DND-41 (cell line): ENCODE data around the gene CFHR2.
A peak's percentile ranks its signal among the peaks of the same experiment; 100 is the strongest.
"Not testable (repeated sequence)": the region's sequence is repeated elsewhere in the genome, so short reads cannot be mapped to it uniquely, and the experiment has no call there.

Experiments used
- ATAC-seq: fragments of 200-7000 bp; cut with Tn5 transposase; 3 replicates; pipeline ENCODE4 v1.9.1; 2021; ENCODE audit warnings: low read depth; ENCODE audit not compliant: insufficient read depth
- DNase-seq: peaks from one replicate; pipeline ENCODE4 v3.0.0-alpha.2; 2020
- H2AFZ ChIP-seq: 2 replicates; pipeline ENCODE4 v1.6.0; 2012; ENCODE audit warnings: low read depth, low read length
- H3K27ac ChIP-seq: 2 replicates; pipeline ENCODE4 v1.5.1; 2012; ENCODE audit warnings: low read length, inconsistent platforms
- H3K27me3 ChIP-seq: fragments of 200-600 bp; sonication (generic); 2 replicates; pipeline ENCODE4 v1.6.0; 2012; ENCODE audit warnings: low read length, mild to moderate bottlenecking, inconsistent platforms; ENCODE audit not compliant: insufficient read depth, poor library complexity
- H3K36me3 ChIP-seq: 2 replicates; pipeline ENCODE4 v1.5.1; 2012; ENCODE audit warnings: low read length, inconsistent platforms; ENCODE audit not compliant: insufficient read depth
- H3K4me1 ChIP-seq: 2 replicates; pipeline ENCODE4 v1.5.1; 2012; ENCODE audit warnings: mild to moderate bottlenecking, low read length; ENCODE audit not compliant: insufficient read depth
- H3K4me2 ChIP-seq: 2 replicates; pipeline ENCODE4 v1.6.0; 2012; ENCODE audit warnings: mild to moderate bottlenecking, moderate library complexity, low read length, inconsistent platforms; ENCODE audit not compliant: insufficient read depth
- H3K4me3 ChIP-seq, 2 experiments: fragments of 200-600 bp in 1 of 2; shearing (Covaris generic) in 1 of 2; 2 replicates each; pipeline ENCODE4 v1.5.1; 2012 to 2016; ENCODE audit warnings: inconsistent platforms in 2 of 2, low read length in 2 of 2, mild to moderate bottlenecking in 2 of 2, low read depth in 1 of 2, moderate library complexity in 1 of 2
- H3K79me2 ChIP-seq: 2 replicates; pipeline ENCODE4 v1.6.0; 2012; ENCODE audit warnings: low read length, inconsistent platforms; ENCODE audit not compliant: insufficient read depth
- H3K9ac ChIP-seq: 2 replicates; pipeline ENCODE4 v1.6.0; 2012; ENCODE audit warnings: low read depth, mild to moderate bottlenecking, inconsistent platforms, low read length, moderate library complexity
- H3K9me3 ChIP-seq: 2 replicates; pipeline ENCODE4 v1.5.1; 2012; ENCODE audit warnings: low read length, moderate library complexity, mild to moderate bottlenecking, inconsistent platforms; ENCODE audit not compliant: insufficient read depth, severe bottlenecking
- H4K20me1 ChIP-seq: 2 replicates; pipeline ENCODE4 v1.6.0; 2012; ENCODE audit warnings: low read length; ENCODE audit not compliant: insufficient read depth
- CTCF ChIP-seq: IDR thresholded peaks from 2 replicates; pipeline ENCODE4 v1.5.1; 2012; ENCODE audit warnings: borderline replicate concordance, low read length, moderate library complexity, mild to moderate bottlenecking; ENCODE audit not compliant: poor library complexity, severe bottlenecking; ENCODE audit errors: extremely low read depth
- EZH2 ChIP-seq: IDR thresholded peaks from 3 replicates; pipeline ENCODE4 v1.6.1; 2012; ENCODE audit warnings: borderline replicate concordance, low read depth, mild to moderate bottlenecking, moderate library complexity, low read length, inconsistent platforms; ENCODE audit not compliant: severe bottlenecking

Gene CFHR2

GRCh38 chr1:196943568-196943967 lies at the start of gene CFHR2:
Gene CFHR2 (plus strand): TSS chr1:196943738. CDS start chr1:196943881, 143 bp downstream.
- not testable (repeated sequence) for H3K9ac ChIP-seq, H3K36me3 ChIP-seq, H3K79me2 ChIP-seq, H3K27me3 ChIP-seq, H4K20me1 ChIP-seq, DNase-seq, H3K4me3 ChIP-seq, H3K9me3 ChIP-seq, H2AFZ ChIP-seq, H3K4me1 ChIP-seq, ATAC-seq, H3K27ac ChIP-seq, H3K4me2 ChIP-seq

- no peak for DNase-seq
- no peak for ATAC-seq
- no peak overlapping the region for H2AFZ ChIP-seq
These were observed 47.2 kb upstream of the CFHR2 start for GRCh38 chr1:196896355-196896754.

GRCh38 chr1:196897158-196897828 lies 46.2 kb upstream of the CFHR2 start:
- TF ChIP-seq EZH2 (no peak), CTCF (no peak)
- DNase-seq = no peak

More at GRCh38 chr1:196896355-196896754, 47.2 kb upstream of the CFHR2 start:
- Histone ChIP-seq H3K4me2 (no peak overlapping the region), H3K27ac (no peak overlapping the region), H3K27me3 (no peaks in the 10 kb centered on the region), H3K4me3 (no peak overlapping the region), H3K79me2 (no peaks in the 10 kb centered on the region), H3K9me3 (no peaks in the 10 kb centered on the region), H4K20me1 (no peaks in the 10 kb centered on the region), H3K4me1 (no peaks in the 10 kb centered on the region), H3K9ac (no peak overlapping the region), H3K36me3 (no peaks in the 10 kb centered on the region)
- TF ChIP-seq CTCF = no peak
- TF ChIP-seq EZH2 = no peak

GRCh38 chr1:196902344-196902743 lies 41.2 kb upstream of the CFHR2 start:
- H4K20me1 ChIP-seq = no peaks in the 10 kb centered on the region
- no peaks in the 10 kb centered on the region for H3K36me3 ChIP-seq
- ATAC-seq = 0 out of 3 replicates have a peak, but pooled peaks have one; percentile 37
- H3K79me2 ChIP-seq = no peaks in the 10 kb centered on the region
- H3K9me3 ChIP-seq = no peaks in the 10 kb centered on the region
- no peak overlapping the region for H3K4me2 ChIP-seq
- no peaks in the 10 kb centered on the region for H3K4me1 ChIP-seq
- no peak overlapping the region for H3K4me3 ChIP-seq
- no peak for TF ChIP-seq CTCF
- TF ChIP-seq EZH2 = no peak
- no peak overlapping the region for H3K27ac ChIP-seq
- H3K9ac ChIP-seq = no peak overlapping the region
- H2AFZ ChIP-seq = no peak overlapping the region
- no peak for DNase-seq
- H3K27me3 ChIP-seq = no peaks in the 10 kb centered on the region

More at GRCh38 chr1:196897158-196897828, 46.2 kb upstream of the CFHR2 start:
- Histone ChIP-seq H3K9me3 (no peaks in the 10 kb centered on the region), H3K4me2 (no peak overlapping the region), H3K36me3 (no peaks in the 10 kb centered on the region), H2AFZ (no peak overlapping the region), H3K4me3 (no peak overlapping the region), H4K20me1 (no peaks in the 10 kb centered on the region), H3K27me3 (no peaks in the 10 kb centered on the region), H3K79me2 (no peaks in the 10 kb centered on the region), H3K4me1 (no peaks in the 10 kb centered on the region), H3K27ac (no peak overlapping the region), H3K9ac (no peak overlapping the region)
- no peak for ATAC-seq
